GM20000 (cell line): ENCODE measurements around the gene FMO1.

Experiments
- DNase-seq: peaks from one replicate; pipeline ENCODE4 v3.0.0; 2012; ENCODE audit warnings: low spot score
- CTCF ChIP-seq: IDR thresholded peaks from 2 replicates; pipeline ENCODE4 v1.5.1; 2012; ENCODE audit warnings: mild to moderate bottlenecking, control low read depth; ENCODE audit errors: extremely low read depth, missing control alignments

Gene FMO1

GRCh38 chr1:171299342-171299741 lies 51.0 kb downstream of the FMO1 start:
- no peak for DNase-seq
- no peak for TF ChIP-seq CTCF

GRCh38 chr1:171300401-171300800 lies 52.1 kb downstream of the FMO1 start:
- TF ChIP-seq CTCF: no peak
- no peak for DNase-seq

GRCh38 chr1:171310661-171311087 lies 62.4 kb downstream of the FMO1 start:
- DNase-seq: no peak
- TF ChIP-seq CTCF: no peak

GRCh38 chr1:171311771-171312558 lies 63.7 kb downstream of the FMO1 start:
- no peak for TF ChIP-seq CTCF
- no peak for DNase-seq

GRCh38 chr1:171313319-171313834 lies 65.1 kb downstream of the FMO1 start:
- no peak for TF ChIP-seq CTCF
- peak; percentile 7 for DNase-seq

GRCh38 chr1:171313835-171314320 lies 65.6 kb downstream of the FMO1 start, which contains the start of gene FMO4:
FMO4 (plus strand) TSS chr1:171314183; CDS start chr1:171319826, 5,643 bp downstream.
- peak; percentile 74 for TF ChIP-seq CTCF
- DNase-seq: peak; percentile 85

GRCh38 chr1:171329251-171329650 lies 81.0 kb downstream of the FMO1 start:
- TF ChIP-seq CTCF: no peak
- no peak for DNase-seq
